Smooth muscle cell (in vitro differentiated cells): ENCODE results near the gene FAM216B. TPM values are rescaled to one million over a fixed set of nuclear protein-coding genes. Genes with fewer than 3 reads are reported as not detected.

Experiments
- DNase-seq: peaks from one replicate; lab custom pipeline; 2025; ENCODE audit not compliant: unreplicated experiment; lab: John Stamatoyannopoulos, UW
- H2AFZ ChIP-seq: fragments of 200-600 bp; sonication (generic); 2 replicates; pipeline ENCODE4 v1.6.0; 2016; ENCODE audit warnings: antibody characterized with exemption, low read depth, mild to moderate bottlenecking
- H3F3A ChIP-seq: fragments of 200-600 bp; sonication (generic); 2 replicates; pipeline ENCODE4 v1.6.0; 2017; ENCODE audit warnings: antibody characterized with exemption, low read depth
- H3K27ac ChIP-seq: fragments of 200-600 bp; sonication (generic); 2 replicates; pipeline ENCODE4 v1.5.1; 2016; ENCODE audit warnings: low read depth, mild to moderate bottlenecking
- H3K27me3 ChIP-seq: fragments of 200-600 bp; sonication (generic); 2 replicates; pipeline ENCODE4 v1.6.1; 2016; ENCODE audit warnings: low read depth, mild to moderate bottlenecking
- H3K36me3 ChIP-seq: fragments of 200-600 bp; sonication (generic); 2 replicates; pipeline ENCODE4 v1.5.1; 2016; ENCODE audit warnings: low read depth
- H3K4me1 ChIP-seq: fragments of 200-600 bp; sonication (generic); 2 replicates; pipeline ENCODE4 v1.5.1; 2016; ENCODE audit warnings: low read depth
- H3K4me2 ChIP-seq: fragments of 200-600 bp; sonication (generic); 2 replicates; pipeline ENCODE4 v1.6.0; 2016; ENCODE audit warnings: mild to moderate bottlenecking
- H3K4me3 ChIP-seq: fragments of 200-600 bp; sonication (generic); 2 replicates; pipeline ENCODE4 v1.5.1; 2016; ENCODE audit warnings: mild to moderate bottlenecking
- H3K79me2 ChIP-seq: fragments of 200-600 bp; sonication (generic); 2 replicates; pipeline ENCODE4 v1.6.0; 2016; ENCODE audit warnings: low read depth, mild to moderate bottlenecking
- H3K9ac ChIP-seq: fragments of 200-600 bp; sonication (generic); 2 replicates; pipeline ENCODE4 v1.6.0; 2016; ENCODE audit warnings: low read depth
- H3K9me3 ChIP-seq: fragments of 200-600 bp; sonication (generic); replicated peaks from 2 replicates; pipeline ENCODE4 v1.5.1; 2016; ENCODE audit warnings: low read depth
- H4K20me1 ChIP-seq: fragments of 200-600 bp; sonication (generic); 2 replicates; pipeline ENCODE4 v1.6.0; 2016; ENCODE audit warnings: low read depth
- WGBS: methylation state at CpG from one replicate; pipeline ENCODE4 v1.1.7; 2016; ENCODE audit warnings: low lambda C conversion rate; 5-methylcytosine and 5-hydroxymethylcytosine counted together
- polyA plus RNA-seq: library from polyadenylated mRNA; unstranded; fragments of >200 nt; fragmentation: Nextera tagmentation; extraction: Ambion mirVana; gene quantifications from 2 replicates; pipeline ENCODE4 v1.2.1, GENCODE V29; 2016
- total RNA-seq: library from RNA; depleted of rRNA; stranded (reverse); fragments of >200 nt; gene quantifications from 2 replicates; pipeline ENCODE4 v1.2.3, GENCODE V29; 2014
- TF ChIP-seq, protein P1 (sequence below): fragments of 200-600 bp; sonication (generic); IDR thresholded peaks from 2 replicates; pipeline ENCODE4 v1.5.1; 2017; ENCODE audit warnings: borderline replicate concordance, mild to moderate bottlenecking, antibody characterized with exemption; ENCODE audit not compliant: insufficient read depth, poor library complexity, severe bottlenecking

Gene FAM216B
- total and polyA plus RNA-seq, 2 experiments from 2014 or later, result not detected

DNA sequence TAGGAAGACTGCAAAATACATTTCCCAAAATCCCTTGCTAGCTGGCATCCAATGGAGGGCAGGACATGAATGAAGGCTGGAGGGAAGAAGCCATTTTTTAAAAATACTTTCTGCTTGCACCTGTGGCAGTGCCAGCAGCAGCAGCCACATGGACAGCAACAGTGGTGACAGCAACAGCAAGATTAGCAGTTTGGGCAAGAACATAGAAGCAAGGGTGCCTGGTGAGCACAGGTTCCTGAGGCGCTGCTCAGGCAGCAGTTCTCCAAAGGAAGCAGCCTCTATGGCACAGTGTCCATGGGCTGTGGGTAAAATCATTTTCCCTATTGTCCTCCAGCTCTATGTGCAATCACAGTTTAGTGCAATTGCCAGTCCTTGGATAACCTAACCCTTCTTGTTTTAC is 1.3 kb upstream of the FAM216B start:
- no peaks in the 10 kb centered on the region for H3K36me3 ChIP-seq
- no peak overlapping the region for H3K9ac ChIP-seq
- H4K20me1 ChIP-seq, result no peaks in the 10 kb centered on the region
- H3K4me1 ChIP-seq, result no peaks in the 10 kb centered on the region
- no peaks in the 10 kb centered on the region for H3K9me3 ChIP-seq
- H3K4me2 ChIP-seq, result no peak overlapping the region
- TF ChIP-seq, protein P1, sequence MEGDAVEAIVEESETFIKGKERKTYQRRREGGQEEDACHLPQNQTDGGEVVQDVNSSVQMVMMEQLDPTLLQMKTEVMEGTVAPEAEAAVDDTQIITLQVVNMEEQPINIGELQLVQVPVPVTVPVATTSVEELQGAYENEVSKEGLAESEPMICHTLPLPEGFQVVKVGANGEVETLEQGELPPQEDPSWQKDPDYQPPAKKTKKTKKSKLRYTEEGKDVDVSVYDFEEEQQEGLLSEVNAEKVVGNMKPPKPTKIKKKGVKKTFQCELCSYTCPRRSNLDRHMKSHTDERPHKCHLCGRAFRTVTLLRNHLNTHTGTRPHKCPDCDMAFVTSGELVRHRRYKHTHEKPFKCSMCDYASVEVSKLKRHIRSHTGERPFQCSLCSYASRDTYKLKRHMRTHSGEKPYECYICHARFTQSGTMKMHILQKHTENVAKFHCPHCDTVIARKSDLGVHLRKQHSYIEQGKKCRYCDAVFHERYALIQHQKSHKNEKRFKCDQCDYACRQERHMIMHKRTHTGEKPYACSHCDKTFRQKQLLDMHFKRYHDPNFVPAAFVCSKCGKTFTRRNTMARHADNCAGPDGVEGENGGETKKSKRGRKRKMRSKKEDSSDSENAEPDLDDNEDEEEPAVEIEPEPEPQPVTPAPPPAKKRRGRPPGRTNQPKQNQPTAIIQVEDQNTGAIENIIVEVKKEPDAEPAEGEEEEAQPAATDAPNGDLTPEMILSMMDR, result no peak
- H3F3A ChIP-seq, result no peaks in the 10 kb centered on the region
- DNase-seq, result no peak
- no peak overlapping the region for H2AFZ ChIP-seq
- no peaks in the 10 kb centered on the region for H3K79me2 ChIP-seq
- WGBS, result 100% methylated on average over 1 of the region's 1 CpG
- H3K27ac ChIP-seq, result no peak overlapping the region
- H3K4me3 ChIP-seq, result no peak overlapping the region
- no peaks in the 10 kb centered on the region for H3K27me3 ChIP-seq

DNA sequence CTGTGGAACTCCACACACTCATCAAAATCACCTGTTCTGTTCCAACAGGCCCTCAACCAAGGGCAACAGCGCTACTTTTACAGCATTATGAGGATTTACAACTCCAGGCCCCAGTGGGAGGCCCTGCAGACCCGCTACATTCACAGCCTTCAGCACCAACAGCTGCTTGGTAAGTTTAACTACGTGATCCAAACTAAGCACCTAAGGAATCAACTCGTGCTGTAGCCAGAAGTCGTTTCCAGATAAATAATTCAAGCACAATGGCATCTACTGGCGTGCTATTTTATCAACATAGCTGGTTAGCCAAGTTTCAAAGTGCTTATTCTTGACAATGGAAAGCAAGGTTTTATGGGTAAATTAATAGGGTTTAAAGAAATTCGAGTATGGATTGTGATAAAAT is 5.3 kb downstream of the FAM216B start:
- no peaks in the 10 kb centered on the region for H3K4me1 ChIP-seq
- no peaks in the 10 kb centered on the region for H3F3A ChIP-seq
- no peak overlapping the region for H3K9ac ChIP-seq
- peak overlapping the region; percentile 16 for H2AFZ ChIP-seq
- H3K9me3 ChIP-seq, result no peaks in the 10 kb centered on the region
- no peaks in the 10 kb centered on the region for H4K20me1 ChIP-seq
- H3K4me2 ChIP-seq, result no peak overlapping the region
- DNase-seq, result no peak
- H3K36me3 ChIP-seq, result no peaks in the 10 kb centered on the region
- 46% methylated on average over 7 of the region's 7 CpGs for WGBS
- H3K79me2 ChIP-seq, result no peaks in the 10 kb centered on the region
- H3K4me3 ChIP-seq, result no peak overlapping the region
- H3K27me3 ChIP-seq, result no peaks in the 10 kb centered on the region
- TF ChIP-seq, protein P1, result no peak
- H3K27ac ChIP-seq, result no peak overlapping the region

DNA sequence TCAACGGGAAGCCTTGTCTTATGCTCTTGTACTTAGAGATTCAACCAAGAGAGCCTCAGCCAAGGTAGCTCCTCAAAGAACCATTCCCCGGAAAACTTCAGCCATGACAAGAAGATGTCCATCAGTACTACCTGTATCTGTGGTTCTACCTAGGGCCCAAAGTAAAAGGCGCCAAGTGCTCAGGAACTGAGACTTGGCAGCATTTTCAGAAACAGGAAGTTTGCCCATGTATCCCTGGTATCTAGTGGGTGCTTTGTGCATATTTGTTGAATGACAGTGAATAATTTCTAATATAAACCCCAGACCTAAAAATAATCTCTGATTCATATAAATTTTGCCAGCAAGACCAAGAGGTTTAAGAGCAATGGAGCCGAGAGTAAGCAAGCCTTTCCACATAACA is 7.2 kb downstream of the FAM216B start:
- H3K4me2 ChIP-seq, result no peak overlapping the region
- H3K4me1 ChIP-seq, result no peaks in the 10 kb centered on the region
- H3K79me2 ChIP-seq, result no peaks in the 10 kb centered on the region
- no peak overlapping the region for H2AFZ ChIP-seq
- H3F3A ChIP-seq, result no peaks in the 10 kb centered on the region
- no peak overlapping the region for H3K4me3 ChIP-seq
- no peaks in the 10 kb centered on the region for H3K27me3 ChIP-seq
- no peak overlapping the region for H3K9ac ChIP-seq
- H3K27ac ChIP-seq, result no peak overlapping the region
- H4K20me1 ChIP-seq, result no peaks in the 10 kb centered on the region
- no peaks in the 10 kb centered on the region for H3K36me3 ChIP-seq
- no peak for DNase-seq
- H3K9me3 ChIP-seq, result no peaks in the 10 kb centered on the region
- 91% methylated on average over 4 of the region's 4 CpGs for WGBS
- TF ChIP-seq, protein P1, result no peak

DNA sequence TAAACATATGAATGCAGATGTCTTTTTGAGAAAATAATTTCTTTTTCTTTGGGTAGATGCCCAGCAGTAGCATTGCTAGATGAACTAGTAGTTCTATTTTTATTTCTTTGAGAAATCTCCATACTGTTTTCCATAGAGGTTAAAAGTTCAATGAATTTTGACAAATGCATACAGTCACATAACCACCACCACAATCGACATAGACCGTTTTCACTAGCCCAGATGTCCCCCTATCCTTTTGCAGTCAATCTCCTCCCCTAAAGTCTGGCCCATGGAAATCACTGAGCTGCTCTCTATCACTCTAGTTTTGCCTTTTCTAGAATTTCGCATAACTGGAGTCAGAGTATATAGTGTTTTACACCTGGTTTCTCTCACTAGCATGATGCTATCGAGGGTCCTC is 10.8 kb downstream of the FAM216B start:
- Histone ChIP-seq H3F3A (no peaks in the 10 kb centered on the region), H3K9ac (no peak overlapping the region), H3K4me3 (no peak overlapping the region), H3K27me3 (no peaks in the 10 kb centered on the region), H4K20me1 (no peaks in the 10 kb centered on the region), H3K79me2 (no peaks in the 10 kb centered on the region), H3K27ac (no peak overlapping the region), H3K36me3 (no peaks in the 10 kb centered on the region), H3K9me3 (no peaks in the 10 kb centered on the region), H3K4me2 (no peak overlapping the region), H3K4me1 (no peaks in the 10 kb centered on the region), H2AFZ (no peak overlapping the region)
- WGBS, result over 99% methylated on average over 4 of the region's 4 CpGs
- DNase-seq, result no peak
- TF ChIP-seq, protein P1, result no peak
